D721Med (cell line): ENCODE data around the gene ABRACL.
"Not testable (repeated sequence)": the region's sequence is repeated elsewhere in the genome, so short reads cannot be mapped to it uniquely, and the experiment has no call there.

ENCODE experiments used
- DNase-seq: peaks from one replicate; pipeline ENCODE4 v3.0.0; 2011; ENCODE audit warnings: low spot score; ENCODE audit not compliant: insufficient read length
- FAIRE-seq: peaks from 2 replicates; lab custom pipeline; 2011; peaks lifted over from hg19 to GRCh38; lab: Jason Lieb, UNC
- CTCF ChIP-seq: IDR thresholded peaks from 2 replicates; pipeline ENCODE4 v1.5.1; 2012; ENCODE audit warnings: mild to moderate bottlenecking, control low read depth; ENCODE audit not compliant: insufficient read depth; ENCODE audit errors: missing control alignments

The ABRACL gene

DNA sequence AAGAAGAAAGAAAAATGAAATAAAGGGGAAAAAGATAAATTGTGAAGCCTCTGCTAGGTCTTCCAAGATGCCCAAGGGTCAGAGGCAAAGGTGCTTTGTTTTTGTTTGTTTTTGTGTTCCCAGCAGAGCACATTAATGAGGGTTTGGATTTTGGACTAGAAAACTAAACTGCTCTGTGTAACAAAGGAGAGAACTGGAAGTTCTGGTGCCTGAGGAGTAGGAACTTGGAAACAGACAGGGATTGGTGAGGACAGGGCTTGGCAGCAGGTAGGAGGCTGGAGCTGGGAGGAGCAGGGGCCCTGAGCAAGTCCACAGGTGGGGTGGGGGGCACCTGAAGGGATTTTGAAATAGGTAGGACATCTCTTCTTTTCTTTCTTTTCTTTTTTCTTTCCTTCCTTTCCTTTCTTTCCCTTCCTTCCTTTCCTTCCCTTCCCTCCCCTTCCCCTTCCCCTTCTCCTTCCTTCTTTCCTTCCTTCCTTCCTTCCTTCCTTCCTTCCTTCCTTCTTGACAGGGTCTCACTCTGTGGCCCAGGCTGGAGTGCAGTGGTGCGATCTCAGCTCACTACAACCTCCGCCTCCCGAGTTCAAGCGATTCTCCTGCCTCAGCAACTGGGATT lies 15.3 kb upstream of the ABRACL start:
- no peak for DNase-seq
- no peak for TF ChIP-seq CTCF
- no peak for FAIRE-seq

- TF ChIP-seq CTCF: no peak
- FAIRE-seq: no peak
- DNase-seq: no peak
These were observed 13.6 kb upstream of the ABRACL start for GRCh38 chr6:139014945-139015344.

GRCh38 chr6:139016337-139017213 lies 12.0 kb upstream of the ABRACL start:
- DNase-seq: no peak
- no peak for TF ChIP-seq CTCF
- no peak for FAIRE-seq

DNA sequence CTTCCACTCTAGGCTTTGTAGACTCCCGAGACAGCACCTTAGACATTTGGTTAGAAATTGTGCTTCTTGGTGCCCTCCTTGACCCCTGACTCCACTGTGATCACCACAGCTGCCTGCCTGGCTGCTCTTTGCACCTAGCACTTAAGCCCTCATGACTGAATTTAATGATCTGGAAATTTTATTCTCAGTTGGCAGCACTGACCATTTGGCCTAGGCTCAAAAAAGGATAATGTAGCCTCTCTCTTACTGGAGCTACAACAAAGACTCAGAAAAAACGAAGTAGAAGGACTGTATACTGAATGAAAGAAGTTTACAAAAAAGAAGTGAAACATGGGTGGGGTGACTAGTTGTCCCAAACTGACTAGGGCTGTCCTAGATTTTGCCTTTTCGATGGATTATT lies 11.3 kb upstream of the ABRACL start:
- FAIRE-seq: no peak

GRCh38 chr6:139019722-139020121 lies 8.8 kb upstream of the ABRACL start:
- FAIRE-seq (no peak), DNase-seq (no peak)
- TF ChIP-seq CTCF: no peak

More for the DNA sequence above, 11.3 kb upstream of the ABRACL start:
- no peak for DNase-seq
- TF ChIP-seq CTCF: no peak

DNA sequence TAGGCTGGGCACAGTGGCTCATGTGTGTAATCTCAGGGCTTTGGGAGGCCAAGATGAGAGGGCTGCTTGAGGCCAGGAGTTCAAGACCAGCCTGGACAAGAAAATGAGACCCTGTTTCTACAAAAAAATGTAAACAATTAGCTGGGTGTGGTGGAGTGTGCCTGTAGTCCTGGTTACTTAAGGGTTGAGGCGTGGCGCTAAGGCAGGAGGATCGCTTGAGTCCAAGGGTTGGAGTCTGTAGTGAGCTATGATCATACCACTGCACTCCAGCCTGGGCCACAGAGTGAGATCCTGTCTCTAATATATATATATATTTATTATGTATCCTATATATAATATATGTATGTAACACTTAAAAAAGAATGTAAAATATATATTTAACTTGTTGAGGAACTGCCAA lies 7.9 kb upstream of the ABRACL start:
- DNase-seq (no peak), FAIRE-seq (no peak)
- TF ChIP-seq CTCF: no peak

- not testable (repeated sequence) for DNase-seq, FAIRE-seq
These were observed 3.1 kb upstream of the ABRACL start for GRCh38 chr6:139025416-139025815.
